ENCODE results near the gene SH3D19.
"Not testable (repeated sequence)": the region's sequence is repeated elsewhere in the genome, so short reads cannot be mapped to it uniquely, and the experiment has no call there.

SH3D19 gene

GRCh38 chr4:151143811-151144210 lies 181.6 kb downstream of the SH3D19 start:
- no peak for DNase-seq

DNA sequence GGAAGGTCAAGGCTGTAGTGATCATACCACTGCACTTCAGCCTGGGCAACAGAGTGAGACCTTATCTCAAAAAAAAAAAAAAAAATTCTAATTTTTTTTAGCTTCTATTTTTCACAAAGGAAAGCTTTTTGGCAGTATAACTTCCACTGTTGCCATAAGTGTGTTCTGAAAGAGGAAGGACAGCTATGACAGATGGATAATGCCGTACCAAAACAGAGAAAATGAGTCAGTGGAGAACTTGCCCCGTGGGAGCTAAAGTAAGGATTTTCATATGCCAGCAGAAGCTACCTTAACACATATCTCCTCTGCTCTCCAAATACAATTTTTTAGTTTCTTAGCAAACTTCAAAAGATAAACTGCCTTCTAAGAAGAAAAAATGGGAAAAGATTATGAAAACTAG lies 182.2 kb downstream of the SH3D19 start:
- no peak for DNase-seq

DNA sequence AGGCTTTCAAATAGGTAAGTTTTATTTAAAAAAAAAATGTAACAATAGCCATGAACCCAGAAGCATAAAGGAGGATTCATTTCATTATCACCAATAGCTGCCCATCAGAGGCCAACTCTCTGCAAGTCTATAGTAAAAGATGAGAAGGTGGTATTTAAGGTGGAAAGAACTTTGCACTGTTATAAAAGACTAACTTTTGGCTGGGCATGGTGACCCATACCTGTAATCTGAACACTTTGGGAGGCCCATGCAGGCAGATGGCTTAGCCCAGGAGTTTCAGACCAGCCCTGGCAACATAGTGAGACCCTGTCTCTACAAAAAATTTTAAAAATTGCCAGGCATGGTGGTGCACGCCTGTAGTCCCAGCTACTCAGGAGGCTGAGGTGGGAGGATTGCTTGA lies 182.6 kb downstream of the SH3D19 start:
- DNase-seq, result no peak

- DNase-seq, result no peak
Measured at GRCh38 chr4:151139814-151140213, 185.6 kb downstream of the SH3D19 start.

DNA sequence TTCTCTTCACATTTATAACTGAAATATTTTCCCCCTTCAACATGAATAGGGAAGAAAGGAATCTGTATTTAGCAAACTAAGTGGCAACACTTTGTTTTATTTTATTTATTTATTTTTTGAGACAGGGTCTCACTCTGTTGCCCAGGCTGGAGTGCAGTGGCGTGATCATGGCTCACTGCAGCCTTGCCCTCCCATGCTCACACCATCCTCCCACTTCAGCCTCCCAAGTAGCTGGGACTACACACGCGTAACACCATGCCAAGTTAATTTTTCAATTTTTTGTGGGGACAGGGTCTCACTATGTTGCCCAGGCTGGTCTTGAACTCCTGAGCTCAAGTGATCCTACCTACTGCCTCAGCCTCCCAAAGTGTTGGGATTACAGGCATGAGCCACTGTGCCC lies 189.4 kb downstream of the SH3D19 start:
- DNase-seq, result not testable (repeated sequence)

DNA sequence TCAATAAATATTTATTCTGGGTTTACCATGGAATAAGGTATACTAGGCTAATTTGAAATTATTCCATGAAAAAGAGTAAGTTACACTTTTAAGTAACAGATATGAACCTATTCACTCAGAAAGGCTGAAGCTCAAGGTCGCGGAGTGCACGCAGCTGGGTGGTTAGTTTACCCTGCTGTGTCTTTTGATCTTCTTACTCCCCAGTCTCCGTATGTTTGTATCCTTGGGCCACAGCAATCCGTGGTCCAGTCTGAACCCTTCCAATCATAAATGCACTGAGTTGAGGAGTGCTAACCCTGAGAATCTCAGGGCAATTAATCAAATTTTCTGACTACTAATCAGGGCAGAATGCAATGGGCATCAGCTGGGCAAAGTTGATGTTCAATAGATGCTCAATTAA lies 192.1 kb downstream of the SH3D19 start:
- DNase-seq, result no peak

GRCh38 chr4:151129796-151130195 lies 195.6 kb downstream of the SH3D19 start:
- DNase-seq, result no peak

DNA sequence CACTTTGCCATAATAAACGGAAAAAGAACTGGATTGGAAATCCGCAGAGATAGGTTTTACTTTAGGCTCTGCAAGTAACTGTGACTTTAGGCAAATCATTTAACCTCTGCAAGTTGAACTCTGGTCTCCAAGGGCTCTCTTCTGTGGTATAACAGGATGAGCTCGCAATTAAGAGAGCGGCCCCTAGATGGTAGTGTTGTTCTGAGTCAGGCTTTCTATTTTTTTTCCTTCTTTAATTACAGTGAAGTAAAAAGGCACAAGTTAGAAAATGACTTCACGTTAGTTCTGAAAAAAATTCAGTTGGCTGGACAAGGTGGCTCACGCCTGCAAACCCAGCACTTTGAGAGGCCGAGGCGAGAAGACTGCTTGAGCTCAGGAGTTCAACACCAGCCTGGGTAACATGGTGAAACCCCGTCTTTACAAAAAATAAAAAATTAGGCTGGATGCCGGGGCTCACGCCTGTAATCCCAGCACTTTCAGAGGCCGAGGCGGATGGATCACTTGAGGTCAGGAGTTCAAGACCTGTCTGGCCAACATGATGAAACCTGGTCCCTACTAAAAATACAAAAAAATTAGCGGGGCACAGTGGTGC lies 207.9 kb downstream of the SH3D19 start:
- peak; percentile 56 for DNase-seq

- no peak for DNase-seq
Measured at GRCh38 chr4:151114986-151115385, 210.4 kb downstream of the SH3D19 start.

DNA sequence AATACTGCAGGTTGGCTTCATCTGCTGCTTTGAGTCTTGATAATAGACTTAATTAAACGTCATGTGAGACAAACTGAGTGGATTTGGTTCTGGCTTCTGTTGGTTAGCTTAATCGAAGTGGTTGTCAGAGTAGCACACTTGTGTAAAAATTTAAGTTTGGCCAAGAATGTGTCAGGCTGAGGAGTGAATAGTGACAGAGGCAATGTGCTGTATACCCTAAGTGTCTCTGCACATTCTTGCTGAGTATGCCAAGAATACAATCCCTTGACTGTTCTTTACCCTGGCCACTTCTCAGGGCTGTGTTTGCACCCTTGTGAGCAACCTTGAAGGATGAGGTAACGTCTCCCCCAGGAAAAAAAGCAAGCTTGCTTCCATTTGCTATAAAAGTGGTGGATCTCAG lies 211.1 kb downstream of the SH3D19 start:
- DNase-seq, result no peak

GRCh38 chr4:151110236-151110635 lies 215.2 kb downstream of the SH3D19 start:
- DNase-seq, result no peak

- no peak for DNase-seq
Measured at GRCh38 chr4:151107063-151107462, 218.3 kb downstream of the SH3D19 start.

DNA sequence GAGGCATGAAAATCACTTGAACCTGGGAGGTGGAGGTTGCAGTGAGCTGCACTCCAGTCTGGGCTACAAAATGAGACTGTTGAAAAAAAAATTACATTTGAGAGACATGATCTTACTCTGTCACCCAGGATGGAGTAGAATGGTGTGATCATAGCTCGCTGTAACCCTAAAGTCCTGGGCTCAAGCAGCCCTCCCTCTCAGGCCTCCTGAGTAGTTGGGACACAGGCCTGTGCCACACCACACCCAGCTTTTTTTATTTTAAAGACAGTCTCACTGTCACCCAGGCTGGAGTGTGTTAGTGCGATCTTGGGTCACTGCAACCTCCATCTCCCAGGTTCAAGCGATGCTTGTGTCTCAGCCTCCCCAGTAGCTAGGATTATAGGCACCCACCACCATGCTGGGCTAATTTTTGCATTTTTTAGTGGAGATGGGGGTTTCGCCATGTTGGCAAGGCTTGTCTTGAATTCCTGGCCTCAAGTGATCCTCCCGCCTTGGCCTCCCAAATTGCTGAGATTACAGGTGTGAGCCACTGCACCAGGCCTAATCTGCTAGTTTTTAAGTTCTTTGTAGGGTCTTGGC lies 219.9 kb downstream of the SH3D19 start:
- DNase-seq, result no peak

- DNase-seq, result no peak
Measured at GRCh38 chr4:151104621-151105020, 220.8 kb downstream of the SH3D19 start.

DNA sequence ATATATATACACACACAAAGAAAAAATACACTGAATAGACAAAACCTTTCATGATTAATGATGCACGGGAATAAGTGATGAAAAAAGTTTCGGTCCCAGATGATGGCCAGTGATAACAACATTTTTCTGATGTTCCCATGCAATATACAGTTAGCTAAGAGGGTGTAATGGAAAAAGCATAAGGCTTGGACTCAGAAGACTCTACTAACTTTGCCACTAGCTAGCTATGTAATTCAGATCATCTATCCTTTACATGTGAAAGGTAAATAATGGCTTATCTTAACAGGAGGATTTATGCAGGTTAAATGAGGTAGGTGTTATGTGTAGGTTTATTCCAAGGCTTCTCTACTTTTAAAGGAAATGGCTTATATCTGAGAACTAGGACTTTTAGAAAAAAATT lies 221.6 kb downstream of the SH3D19 start:
- no peak for DNase-seq

- no peak for DNase-seq
Measured at GRCh38 chr4:151100531-151100930, 224.9 kb downstream of the SH3D19 start.

- no peak for DNase-seq
Measured at GRCh38 chr4:151099976-151100417, 225.4 kb downstream of the SH3D19 start.

- peak; percentile 97 for DNase-seq
Measured at GRCh38 chr4:151099229-151099975, 226.0 kb downstream of the SH3D19 start, which contains the start of gene RPS3A. TSS of gene RPS3A (plus strand) at chr4:151099628. CDS start at chr4:151099653, 25 bp downstream.

DNA sequence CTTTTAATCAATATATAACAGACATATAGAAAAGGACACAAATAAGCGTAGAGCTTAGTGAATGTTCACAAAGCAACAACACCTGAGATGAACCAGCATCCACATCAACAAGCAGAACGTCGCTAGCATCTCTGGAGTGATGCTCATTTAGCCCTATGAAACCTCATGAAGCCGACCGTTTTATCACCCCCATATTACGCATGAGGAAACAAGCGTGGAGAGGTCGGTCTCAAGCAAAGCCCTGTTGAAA lies 226.5 kb downstream of the SH3D19 start:
- no peak for DNase-seq

DNA sequence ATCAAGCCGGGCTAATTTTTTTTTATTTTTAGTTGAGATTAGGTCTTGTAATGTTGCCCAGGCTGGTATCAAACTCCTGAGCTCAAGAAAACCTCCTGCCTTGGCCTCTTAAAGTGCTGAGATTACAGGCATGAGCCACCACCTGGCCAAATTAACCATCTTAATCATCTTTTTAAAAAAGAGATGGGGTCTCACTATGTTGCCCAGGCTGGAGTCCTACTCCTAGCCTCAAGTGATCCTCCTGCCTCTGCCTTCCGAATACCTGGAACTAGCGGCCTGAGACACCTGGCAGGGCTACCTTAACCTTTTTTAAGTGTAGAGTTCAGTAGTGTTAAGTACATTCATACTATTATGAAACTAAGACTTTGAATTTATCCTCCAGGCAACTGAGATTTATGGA lies 227.6 kb downstream of the SH3D19 start:
- DNase-seq, result no peak

DNA sequence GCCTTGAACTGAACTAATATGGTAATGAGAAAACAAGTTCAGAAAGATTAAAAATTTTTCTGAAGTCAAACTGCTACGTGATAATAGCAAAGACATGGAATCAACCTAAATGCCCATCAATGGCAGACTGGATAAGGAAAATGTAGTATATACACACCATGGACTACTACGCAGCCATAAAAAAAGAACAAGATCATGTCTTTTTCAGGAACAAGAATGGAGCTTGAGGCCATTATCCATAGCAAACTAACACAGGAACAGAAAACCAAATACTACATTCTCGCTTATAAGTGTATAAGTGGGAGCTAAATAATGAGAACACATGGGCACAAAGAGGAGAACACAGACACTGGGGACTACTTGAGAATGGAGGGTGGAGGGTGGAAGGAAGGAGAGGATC lies 230.3 kb downstream of the SH3D19 start:
- no peak for DNase-seq

GRCh38 chr4:151094290-151094751 lies 231.1 kb downstream of the SH3D19 start:
- DNase-seq, result no peak

GRCh38 chr4:151093203-151093602 lies 232.2 kb downstream of the SH3D19 start:
- DNase-seq, result no peak

GRCh38 chr4:151092488-151092887 lies 232.9 kb downstream of the SH3D19 start:
- no peak for DNase-seq

DNA sequence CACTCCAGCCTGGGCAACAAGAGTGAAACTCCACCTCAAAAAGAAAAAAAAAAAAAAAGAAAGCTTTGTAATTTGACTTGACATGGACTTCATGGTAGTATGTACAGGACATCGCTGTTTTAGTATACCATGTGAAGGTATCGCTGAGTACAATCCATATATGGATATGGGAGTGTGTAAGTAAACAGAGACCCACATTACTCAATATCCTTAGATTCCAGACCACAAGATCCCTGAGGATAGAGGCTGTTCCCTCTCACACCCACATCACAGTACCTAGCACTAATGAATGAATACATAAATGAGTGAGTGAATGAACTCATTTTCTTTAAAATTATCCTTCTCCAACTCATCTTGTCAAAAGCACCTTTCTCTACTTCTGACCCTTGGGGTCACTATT lies 234.4 kb downstream of the SH3D19 start:
- DNase-seq, result no peak
